Right lobe of liver (tissue), 4 donors: ENCODE data around the gene BAZ2A.

Source experiments
- POLR2A ChIP-seq: fragments of 450-650 bp; IDR thresholded peaks from one replicate; pipeline ENCODE4 v1.6.1; 2017; ENCODE audit warnings: antibody characterized with exemption, mild to moderate bottlenecking
- TF ChIP-seq, protein P1 (sequence below), 4 donors: fragments of 200-600 bp in 3 of 4; fragments of 450-650 bp in 1 of 4; IDR thresholded peaks; one replicate each; pipeline versions ENCODE4 v1.5.1 to v1.8.0; 2016 to 2022; ENCODE audit warnings: antibody characterized with exemption in 4 of 4, mild to moderate bottlenecking in 2 of 4
- donor health status: DM: no; HTN: no; CAD: no.
- donor health status: DM: no; HTN: no; CAD: no.
- donor health status: DM: no; HTN: yes; CAD: no.

DNA sequence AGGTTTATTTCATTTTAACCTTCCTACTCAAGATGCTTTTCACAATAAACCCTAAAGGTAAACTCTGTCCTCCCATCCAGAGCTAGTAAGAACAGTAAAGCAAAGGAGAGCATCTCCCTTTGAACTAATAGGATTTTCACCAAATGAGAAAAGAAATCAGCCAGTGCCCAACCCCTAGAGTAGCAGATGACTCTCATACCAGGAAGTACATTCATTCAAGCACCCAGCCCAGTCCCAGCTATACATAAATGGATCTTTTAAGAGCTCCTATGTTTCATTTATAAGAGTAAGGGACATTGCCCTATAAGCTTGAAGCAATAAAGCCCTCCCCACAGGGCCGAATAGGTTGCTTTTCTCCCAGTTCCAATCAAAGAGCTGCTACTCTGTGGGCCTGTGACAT, 7.6 kb downstream of the BAZ2A start:
- TF ChIP-seq, protein P1, sequence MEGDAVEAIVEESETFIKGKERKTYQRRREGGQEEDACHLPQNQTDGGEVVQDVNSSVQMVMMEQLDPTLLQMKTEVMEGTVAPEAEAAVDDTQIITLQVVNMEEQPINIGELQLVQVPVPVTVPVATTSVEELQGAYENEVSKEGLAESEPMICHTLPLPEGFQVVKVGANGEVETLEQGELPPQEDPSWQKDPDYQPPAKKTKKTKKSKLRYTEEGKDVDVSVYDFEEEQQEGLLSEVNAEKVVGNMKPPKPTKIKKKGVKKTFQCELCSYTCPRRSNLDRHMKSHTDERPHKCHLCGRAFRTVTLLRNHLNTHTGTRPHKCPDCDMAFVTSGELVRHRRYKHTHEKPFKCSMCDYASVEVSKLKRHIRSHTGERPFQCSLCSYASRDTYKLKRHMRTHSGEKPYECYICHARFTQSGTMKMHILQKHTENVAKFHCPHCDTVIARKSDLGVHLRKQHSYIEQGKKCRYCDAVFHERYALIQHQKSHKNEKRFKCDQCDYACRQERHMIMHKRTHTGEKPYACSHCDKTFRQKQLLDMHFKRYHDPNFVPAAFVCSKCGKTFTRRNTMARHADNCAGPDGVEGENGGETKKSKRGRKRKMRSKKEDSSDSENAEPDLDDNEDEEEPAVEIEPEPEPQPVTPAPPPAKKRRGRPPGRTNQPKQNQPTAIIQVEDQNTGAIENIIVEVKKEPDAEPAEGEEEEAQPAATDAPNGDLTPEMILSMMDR (IDR thresholded peaks at IDR 0.05), result no peak
- TF ChIP-seq POLR2A, result no peak
